Activated T-helper 1 cell treated with Interleukin-2 at 50 U/mL for 16 hours (primary cell): ENCODE data around the gene KIAA2012.
"Not testable (repeated sequence)": the region's sequence is repeated elsewhere in the genome, so short reads cannot be mapped to it uniquely, and the experiment has no call there.

Source experiments
- DNase-seq: peaks from one replicate; pipeline ENCODE4 v3.0.0-alpha.2; 2020; ENCODE audit warnings: low read depth

Gene KIAA2012

DNA sequence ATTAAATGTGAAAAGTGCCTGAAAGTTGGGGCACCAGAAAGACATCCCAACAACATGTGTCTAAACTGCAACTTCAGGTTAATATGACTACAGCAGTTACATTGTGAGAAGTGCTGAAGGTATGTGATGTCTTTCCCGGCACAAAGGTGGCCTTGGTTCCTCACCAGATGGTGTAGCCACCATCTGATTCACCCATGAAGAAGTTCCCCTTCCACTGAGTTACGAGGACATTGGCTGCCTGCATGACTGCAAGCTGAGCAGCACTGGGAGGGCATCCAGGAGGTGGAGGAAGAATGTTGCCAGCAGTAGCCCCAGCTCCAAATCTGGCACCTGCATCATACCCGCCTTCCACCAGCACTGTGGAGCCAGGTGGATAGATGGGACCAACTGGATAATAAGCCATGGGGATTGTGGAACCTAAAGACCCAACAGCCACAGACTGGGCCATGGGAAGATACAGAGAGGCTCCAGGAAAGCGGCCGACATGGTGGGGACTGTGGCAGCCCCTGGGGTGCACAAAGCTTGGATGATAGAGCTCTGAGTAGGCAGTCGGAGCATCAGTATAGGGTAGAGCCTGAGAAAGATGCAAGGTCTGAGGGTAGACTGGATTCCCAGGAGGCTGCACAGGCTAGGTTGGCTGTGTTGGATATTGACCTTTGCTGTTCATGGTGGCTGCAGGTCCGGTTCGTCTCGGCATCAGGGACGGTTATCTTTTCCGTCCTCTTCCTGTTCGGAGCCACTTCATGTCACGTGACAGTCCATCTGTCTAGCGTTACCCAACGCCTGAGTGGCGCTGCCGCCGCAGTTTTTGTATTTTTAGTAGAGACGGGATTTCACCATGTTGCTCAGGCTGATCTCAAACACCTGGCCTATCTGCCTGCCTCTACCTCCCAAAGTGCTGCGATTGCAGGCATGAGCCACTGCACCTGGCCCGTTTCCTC, 128.4 kb downstream of the KIAA2012 start:
- DNase-seq: no peak

DNA sequence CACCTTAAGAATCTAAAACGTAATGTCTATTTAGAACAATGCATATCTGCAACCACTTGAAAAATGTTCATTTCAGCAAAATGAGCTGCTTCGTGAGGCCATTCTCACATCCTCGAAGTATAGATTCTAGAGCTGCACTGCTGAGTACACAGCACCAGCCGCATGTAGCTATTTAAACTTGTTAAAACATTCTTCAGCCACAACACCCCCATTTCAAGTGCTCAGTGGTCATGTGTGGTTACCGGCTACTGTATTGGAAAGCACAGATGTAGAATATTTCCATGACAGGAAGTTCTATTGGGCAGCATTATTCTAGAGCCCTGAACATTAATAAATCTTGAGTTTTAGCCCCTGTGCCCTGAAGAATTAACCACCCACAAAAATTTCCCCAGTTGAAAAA, 130.3 kb downstream of the KIAA2012 start:
- no peak for DNase-seq

DNA sequence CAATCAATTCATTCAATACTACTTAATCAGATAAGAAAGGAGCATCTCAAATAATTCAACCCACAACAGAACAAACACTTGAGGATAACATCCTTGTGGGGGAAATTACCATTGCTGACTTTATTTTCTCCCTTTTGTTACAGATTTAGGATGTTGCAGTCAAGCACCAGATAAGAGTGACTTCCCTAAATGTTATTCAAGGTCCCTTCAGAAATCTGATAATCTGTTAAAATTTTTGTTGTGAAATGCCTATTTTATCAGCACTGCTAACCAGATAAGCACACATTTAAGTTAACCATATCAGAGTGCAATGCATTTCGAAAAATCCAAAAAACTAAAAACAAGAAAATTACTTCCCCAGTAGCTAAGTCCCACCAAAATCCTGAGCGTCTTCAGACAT, 131.8 kb downstream of the KIAA2012 start:
- no peak for DNase-seq

DNA sequence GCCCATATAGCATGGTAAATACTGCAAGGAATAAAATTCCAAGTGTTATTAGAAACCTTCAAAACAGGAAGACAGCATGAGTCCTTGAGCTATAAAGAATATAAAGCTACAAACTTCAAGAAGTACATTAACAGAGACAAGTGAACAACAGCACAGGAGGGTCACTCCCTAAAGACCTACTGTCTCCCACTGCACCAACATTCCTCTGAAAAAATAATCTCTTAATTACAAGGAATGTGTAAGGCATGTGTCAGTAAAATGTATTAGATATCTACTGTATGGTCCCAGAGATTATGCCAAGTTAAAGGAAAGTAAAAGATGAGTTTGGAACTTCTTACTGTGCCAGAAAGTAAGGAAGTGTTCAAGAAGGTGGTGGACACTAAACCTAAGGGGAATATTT, 135.5 kb downstream of the KIAA2012 start:
- DNase-seq: no peak

DNA sequence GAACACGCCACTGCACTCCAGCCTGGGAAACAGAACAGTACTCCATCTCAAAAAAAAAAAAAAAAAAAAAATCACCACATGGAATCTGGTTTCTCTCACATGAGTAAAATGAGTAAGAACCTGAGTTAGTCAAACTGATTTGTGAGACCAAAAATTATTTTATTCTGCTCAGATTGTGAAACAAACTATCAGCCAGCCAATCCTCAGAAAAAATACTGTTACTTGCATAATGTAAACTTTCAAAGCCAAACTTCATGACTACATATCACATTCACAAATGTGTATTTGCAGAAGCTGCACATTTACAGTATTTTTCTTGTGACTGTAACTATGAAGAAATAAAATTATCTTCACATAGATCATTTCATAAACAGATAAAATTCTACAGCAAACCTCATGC, 142.1 kb downstream of the KIAA2012 start:
- no peak for DNase-seq

DNA sequence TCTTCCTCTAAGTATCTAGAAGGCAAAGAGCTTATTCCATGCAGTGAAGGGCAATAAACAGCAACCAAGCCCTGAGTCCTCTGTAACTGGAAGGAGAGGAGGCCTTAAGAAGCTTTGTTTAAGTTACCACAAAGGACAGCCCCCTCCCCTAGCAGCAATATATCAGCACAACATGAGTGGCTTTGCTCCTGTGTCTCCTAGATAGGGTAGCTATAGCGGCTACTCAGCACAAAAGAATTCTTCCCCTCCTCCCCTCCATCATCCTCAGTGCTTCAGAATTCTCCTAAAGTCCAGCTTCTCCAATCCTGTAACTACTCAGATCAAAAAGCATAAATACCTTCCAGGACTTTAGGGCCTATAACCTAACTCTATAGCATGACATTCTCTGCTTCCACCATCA, 148.8 kb downstream of the KIAA2012 start:
- no peak for DNase-seq

DNA sequence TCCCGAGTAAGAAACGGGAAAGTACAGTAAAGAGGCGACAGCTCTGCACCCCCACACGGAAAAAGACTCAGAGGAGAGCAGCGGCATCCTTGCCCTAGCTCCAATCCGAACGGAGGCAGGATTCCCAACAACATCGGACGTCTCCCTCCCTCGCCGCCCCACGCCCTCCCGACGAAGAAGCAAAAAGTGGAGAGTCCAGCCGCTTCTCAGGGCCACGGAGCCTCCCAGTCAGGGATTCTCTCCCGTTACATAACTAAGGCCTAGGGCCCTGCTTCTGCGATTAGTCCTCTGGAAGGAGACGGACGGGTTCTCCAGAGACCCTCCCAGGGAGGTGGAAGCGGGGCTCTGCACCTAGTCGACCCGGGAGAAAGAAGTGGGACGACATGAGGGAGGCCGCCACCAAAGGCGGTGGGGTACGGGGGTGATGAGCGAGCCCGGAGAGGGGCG, 164.8 kb downstream of the KIAA2012 start:
- DNase-seq: no peak

DNA sequence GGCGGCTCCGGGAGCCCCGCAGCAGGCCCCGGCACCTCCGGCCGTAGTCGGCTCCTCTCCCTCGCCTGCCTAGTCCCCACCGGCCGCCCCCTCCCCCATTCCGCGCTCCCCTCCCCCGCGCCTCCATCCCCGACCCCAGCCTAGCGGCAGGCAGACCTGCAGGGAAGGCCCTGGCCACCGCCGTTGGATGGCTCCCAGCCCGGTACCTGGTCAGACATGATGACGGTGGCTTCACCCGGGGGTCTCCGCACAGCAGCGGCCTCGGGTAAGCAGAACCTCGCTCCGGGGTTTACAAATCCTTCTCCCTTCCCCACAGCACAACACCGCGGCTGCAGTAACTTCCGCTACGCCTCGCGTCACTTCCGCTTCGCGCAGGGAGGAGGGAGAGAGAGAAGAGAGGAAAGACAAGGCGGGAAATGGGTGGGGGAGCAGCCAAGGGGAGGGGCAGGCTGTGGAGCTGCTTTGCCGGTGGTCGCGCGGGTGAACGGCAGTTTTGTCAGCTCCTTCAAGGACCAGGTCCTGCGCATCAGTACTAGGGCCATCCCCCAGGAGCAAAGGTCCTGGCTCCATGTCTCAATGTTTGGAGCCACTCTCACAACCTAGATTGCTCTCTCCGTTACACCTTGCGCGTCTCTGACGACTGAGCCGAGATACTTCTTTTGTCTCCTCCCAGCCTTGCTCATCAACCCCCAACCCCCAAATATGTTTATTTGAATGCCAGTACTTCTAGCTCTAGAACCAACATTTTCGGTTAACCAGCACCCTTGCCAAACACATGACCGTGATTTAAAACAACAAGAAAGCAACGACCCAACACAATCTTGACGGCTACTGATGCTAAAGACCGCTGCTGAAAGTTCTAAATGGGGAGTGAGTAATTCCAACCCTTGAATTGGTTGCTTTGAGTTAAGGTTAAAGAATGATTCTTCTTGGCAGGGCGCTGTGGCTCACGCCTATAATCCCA, 165.5 kb downstream of the KIAA2012 start, which contains the start of gene SUMO1:
TSS of gene SUMO1 (minus strand) at position 364 of the 964 bp plus-strand sequence. CDS start at position 218, 146 bp downstream.
- peak; percentile 87 for DNase-seq

DNA sequence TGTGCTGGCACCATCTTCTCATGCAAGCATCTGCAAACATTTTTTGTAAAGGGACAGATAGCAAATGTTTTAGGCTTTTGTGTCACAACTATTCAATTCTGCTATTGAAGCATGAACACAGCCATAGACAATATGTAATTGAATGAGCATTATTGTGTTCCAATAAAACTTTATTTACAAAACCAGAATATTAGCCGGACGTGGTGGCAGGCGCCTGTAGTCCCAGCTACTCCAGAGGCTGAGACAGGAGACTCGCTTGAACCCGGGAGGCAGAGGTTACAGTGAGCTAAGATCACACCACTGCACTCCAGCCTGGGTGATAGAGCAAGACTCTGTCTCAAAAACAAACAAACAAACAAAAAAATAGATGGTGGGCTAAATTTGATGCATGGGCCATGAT, 174.7 kb downstream of the KIAA2012 start:
- not testable (repeated sequence) for DNase-seq

DNA sequence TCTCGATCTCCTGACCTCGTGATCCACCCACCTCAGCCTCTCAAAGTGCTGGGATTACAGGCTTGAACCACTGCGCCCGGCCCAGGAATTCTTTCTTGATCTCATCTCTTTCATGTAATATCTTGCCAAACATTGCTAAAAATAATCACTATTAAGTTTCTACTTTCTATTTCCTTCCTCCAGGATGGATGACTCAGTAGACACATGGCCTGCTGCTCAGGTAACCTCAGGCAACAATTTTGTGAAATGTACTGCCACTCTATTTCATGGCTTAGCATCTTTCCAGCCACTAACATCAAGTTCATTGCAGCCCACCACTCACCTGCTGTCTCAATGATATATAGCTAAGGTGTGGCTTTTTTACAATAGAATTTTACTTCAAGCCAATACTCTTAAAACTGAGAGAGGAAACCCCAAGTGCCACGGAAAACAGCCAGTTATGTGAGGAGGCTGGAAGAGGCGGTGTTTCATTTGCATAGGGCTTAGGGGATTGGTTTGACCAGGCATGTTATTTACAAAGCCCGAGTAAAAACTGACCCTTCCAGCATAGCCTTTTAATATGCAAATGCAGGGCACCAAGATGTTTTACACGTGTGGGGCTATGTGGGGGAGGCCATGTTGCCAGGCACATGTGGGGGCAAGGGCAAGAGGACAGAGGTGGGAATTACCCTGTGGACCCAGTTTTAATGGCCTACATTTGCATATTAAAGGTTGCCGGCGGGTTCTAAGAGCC, 176.6 kb downstream of the KIAA2012 start:
- DNase-seq: no peak

DNA sequence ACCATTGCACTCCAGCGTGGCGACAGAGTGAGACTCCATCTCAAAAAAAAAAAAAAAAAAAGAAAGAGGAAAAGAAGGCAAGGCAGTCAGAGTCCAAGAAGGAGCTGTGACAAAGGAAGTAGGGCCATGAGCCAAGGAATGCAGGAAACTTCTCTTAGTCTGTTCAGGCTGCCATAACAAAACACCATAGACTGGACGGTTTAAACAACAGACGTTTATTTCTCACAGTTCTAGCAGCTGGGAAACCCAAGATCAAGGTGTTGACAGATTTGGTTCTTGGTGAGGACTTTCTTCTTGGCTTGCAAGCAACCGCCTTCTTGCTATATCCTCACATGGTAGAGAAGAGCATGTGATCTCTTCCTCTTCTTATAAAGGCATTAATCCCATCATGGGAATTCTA, 178.4 kb downstream of the KIAA2012 start:
- DNase-seq: no peak
